Neural progenitor cell (in vitro differentiated cells): ENCODE data around the gene PRR33.

Experiments used
- CTCF ChIP-seq: fragments of 200-600 bp; sonication (generic); IDR thresholded peaks from 2 replicates; pipeline ENCODE4 v1.5.1; 2017; ENCODE audit warnings: antibody characterized with exemption, mild to moderate bottlenecking
- EZH2phosphoT487 ChIP-seq: fragments of 200-600 bp; sonication (generic); IDR thresholded peaks from 2 replicates; pipeline ENCODE4 v1.6.1; 2017; ENCODE audit warnings: antibody characterized with exemption

GRCh38 chr11:1871531-1871930, 20.2 kb downstream of the PRR33 start:
- TF ChIP-seq CTCF (no peak), EZH2phosphoT487 (no peak)
